ENCODE results near the gene ESPL1. TPM values are rescaled to one million over a fixed set of nuclear protein-coding genes. Genes with fewer than 3 reads are reported as not detected.

ESPL1 gene
- total and polyA plus RNA-seq, 2 of the 13 experiments (the other 11 are each of a cell fraction or from before 2014, with no cell fraction given), result 5.8 to 11.5 TPM

GRCh38 chr12:53220694-53221202 is 47.4 kb upstream of the ESPL1 start (continued):
- TF ChIP-seq, protein P1, sequence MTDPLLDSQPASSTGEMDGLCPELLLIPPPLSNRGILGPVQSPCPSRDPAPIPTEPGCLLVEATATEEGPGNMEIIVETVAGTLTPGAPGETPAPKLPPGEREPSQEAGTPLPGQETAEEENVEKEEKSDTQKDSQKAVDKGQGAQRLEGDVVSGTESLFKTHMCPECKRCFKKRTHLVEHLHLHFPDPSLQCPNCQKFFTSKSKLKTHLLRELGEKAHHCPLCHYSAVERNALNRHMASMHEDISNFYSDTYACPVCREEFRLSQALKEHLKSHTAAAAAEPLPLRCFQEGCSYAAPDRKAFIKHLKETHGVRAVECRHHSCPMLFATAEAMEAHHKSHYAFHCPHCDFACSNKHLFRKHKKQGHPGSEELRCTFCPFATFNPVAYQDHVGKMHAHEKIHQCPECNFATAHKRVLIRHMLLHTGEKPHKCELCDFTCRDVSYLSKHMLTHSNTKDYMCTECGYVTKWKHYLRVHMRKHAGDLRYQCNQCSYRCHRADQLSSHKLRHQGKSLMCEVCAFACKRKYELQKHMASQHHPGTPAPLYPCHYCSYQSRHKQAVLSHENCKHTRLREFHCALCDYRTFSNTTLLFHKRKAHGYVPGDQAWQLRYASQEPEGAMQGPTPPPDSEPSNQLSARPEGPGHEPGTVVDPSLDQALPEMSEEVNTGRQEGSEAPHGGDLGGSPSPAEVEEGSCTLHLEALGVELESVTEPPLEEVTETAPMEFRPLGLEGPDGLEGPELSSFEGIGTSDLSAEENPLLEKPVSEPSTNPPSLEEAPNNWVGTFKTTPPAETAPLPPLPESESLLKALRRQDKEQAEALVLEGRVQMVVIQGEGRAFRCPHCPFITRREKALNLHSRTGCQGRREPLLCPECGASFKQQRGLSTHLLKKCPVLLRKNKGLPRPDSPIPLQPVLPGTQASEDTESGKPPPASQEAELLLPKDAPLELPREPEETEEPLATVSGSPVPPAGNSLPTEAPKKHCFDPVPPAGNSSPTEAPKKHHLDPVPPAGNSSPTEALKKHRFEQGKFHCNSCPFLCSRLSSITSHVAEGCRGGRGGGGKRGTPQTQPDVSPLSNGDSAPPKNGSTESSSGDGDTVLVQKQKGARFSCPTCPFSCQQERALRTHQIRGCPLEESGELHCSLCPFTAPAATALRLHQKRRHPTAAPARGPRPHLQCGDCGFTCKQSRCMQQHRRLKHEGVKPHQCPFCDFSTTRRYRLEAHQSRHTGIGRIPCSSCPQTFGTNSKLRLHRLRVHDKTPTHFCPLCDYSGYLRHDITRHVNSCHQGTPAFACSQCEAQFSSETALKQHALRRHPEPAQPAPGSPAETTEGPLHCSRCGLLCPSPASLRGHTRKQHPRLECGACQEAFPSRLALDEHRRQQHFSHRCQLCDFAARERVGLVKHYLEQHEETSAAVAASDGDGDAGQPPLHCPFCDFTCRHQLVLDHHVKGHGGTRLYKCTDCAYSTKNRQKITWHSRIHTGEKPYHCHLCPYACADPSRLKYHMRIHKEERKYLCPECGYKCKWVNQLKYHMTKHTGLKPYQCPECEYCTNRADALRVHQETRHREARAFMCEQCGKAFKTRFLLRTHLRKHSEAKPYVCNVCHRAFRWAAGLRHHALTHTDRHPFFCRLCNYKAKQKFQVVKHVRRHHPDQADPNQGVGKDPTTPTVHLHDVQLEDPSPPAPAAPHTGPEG (CRISPR knock-in tag; IDR thresholded peaks at IDR 0.05), result no peak
- TF ChIP-seq, protein P2, sequence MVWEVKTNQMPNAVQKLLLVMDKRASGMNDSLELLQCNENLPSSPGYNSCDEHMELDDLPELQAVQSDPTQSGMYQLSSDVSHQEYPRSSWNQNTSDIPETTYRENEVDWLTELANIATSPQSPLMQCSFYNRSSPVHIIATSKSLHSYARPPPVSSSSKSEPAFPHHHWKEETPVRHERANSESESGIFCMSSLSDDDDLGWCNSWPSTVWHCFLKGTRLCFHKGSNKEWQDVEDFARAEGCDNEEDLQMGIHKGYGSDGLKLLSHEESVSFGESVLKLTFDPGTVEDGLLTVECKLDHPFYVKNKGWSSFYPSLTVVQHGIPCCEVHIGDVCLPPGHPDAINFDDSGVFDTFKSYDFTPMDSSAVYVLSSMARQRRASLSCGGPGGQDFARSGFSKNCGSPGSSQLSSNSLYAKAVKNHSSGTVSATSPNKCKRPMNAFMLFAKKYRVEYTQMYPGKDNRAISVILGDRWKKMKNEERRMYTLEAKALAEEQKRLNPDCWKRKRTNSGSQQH (CRISPR knock-in tag; IDR thresholded peaks at IDR 0.05; ENCODE audit: low read depth), result no peak
- TF ChIP-seq AHDC1 (CRISPR knock-in tag; IDR thresholded peaks at IDR 0.05; ENCODE audit: borderline replicate concordance), result no peak
- no peak; the same call in 1 of the 2 replicates for TF ChIP-seq YEATS4 (CRISPR knock-in tag; IDR thresholded peaks at IDR 0.05; ENCODE audit: borderline replicate concordance)
- TF ChIP-seq KDM2A (CRISPR knock-in tag; IDR thresholded peaks at IDR 0.05; ENCODE audit: borderline replicate concordance, low read depth), result no peak
- TF ChIP-seq ZNF7 (CRISPR knock-in tag; IDR thresholded peaks at IDR 0.05), result no peak
- no peak for TF ChIP-seq AGO1 (IDR thresholded peaks at IDR 0.05; ENCODE audit: low read depth, low read length, poor library complexity, severe bottlenecking)
- TF ChIP-seq ZC3H4 (CRISPR knock-in tag; IDR thresholded peaks at IDR 0.05; ENCODE audit: borderline replicate concordance), result no peak
- TF ChIP-seq, protein P3, sequence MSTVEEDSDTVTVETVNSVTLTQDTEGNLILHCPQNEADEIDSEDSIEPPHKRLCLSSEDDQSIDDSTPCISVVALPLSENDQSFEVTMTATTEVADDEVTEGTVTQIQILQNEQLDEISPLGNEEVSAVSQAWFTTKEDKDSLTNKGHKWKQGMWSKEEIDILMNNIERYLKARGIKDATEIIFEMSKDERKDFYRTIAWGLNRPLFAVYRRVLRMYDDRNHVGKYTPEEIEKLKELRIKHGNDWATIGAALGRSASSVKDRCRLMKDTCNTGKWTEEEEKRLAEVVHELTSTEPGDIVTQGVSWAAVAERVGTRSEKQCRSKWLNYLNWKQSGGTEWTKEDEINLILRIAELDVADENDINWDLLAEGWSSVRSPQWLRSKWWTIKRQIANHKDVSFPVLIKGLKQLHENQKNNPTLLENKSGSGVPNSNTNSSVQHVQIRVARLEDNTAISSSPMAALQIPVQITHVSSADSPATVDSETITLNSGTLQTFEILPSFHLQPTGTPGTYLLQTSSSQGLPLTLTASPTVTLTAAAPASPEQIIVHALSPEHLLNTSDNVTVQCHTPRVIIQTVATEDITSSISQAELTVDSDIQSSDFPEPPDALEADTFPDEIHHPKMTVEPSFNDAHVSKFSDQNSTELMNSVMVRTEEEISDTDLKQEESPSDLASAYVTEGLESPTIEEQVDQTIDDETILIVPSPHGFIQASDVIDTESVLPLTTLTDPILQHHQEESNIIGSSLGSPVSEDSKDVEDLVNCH (CRISPR knock-in tag; IDR thresholded peaks at IDR 0.05), result no peak
- no peak for TF ChIP-seq NR1H2 (CRISPR knock-in tag; IDR thresholded peaks at IDR 0.05; ENCODE audit: borderline replicate concordance, low read depth)
- no peak for TF ChIP-seq CBX1 (IDR thresholded peaks at IDR 0.05; ENCODE audit: low read depth)

Measured in HepG2 (cell line).